Mucosa of stomach (tissue), 1 donor: ENCODE results near the gene DOCK4.

Experiments used
- H3K27me3 ChIP-seq: one replicate; pipeline ENCODE4 v1.7.0; 2013; ENCODE audit warnings: mild to moderate bottlenecking, low read length; ENCODE audit not compliant: control insufficient read depth, insufficient read depth
- H3K36me3 ChIP-seq: one replicate; pipeline ENCODE4 v1.7.0; 2013; ENCODE audit warnings: low read length; ENCODE audit not compliant: control insufficient read depth, insufficient read depth
- H3K4me1 ChIP-seq: one replicate; pipeline ENCODE4 v1.7.0; 2013; ENCODE audit warnings: mild to moderate bottlenecking, low read length; ENCODE audit not compliant: control insufficient read depth, insufficient read depth
- H3K4me3 ChIP-seq: one replicate; pipeline ENCODE4 v1.7.0; 2013; ENCODE audit warnings: low read length
- H3K9ac ChIP-seq: one replicate; pipeline ENCODE4 v1.7.0; 2013; ENCODE audit warnings: mild to moderate bottlenecking, low read length, moderate library complexity
- H3K9me3 ChIP-seq: one replicate; pipeline ENCODE4 v1.7.0; 2013; ENCODE audit warnings: mild to moderate bottlenecking, low read length, moderate library complexity; ENCODE audit not compliant: control insufficient read depth
- donor health status: Pancreatic carcinoma.

The DOCK4 gene

DNA sequence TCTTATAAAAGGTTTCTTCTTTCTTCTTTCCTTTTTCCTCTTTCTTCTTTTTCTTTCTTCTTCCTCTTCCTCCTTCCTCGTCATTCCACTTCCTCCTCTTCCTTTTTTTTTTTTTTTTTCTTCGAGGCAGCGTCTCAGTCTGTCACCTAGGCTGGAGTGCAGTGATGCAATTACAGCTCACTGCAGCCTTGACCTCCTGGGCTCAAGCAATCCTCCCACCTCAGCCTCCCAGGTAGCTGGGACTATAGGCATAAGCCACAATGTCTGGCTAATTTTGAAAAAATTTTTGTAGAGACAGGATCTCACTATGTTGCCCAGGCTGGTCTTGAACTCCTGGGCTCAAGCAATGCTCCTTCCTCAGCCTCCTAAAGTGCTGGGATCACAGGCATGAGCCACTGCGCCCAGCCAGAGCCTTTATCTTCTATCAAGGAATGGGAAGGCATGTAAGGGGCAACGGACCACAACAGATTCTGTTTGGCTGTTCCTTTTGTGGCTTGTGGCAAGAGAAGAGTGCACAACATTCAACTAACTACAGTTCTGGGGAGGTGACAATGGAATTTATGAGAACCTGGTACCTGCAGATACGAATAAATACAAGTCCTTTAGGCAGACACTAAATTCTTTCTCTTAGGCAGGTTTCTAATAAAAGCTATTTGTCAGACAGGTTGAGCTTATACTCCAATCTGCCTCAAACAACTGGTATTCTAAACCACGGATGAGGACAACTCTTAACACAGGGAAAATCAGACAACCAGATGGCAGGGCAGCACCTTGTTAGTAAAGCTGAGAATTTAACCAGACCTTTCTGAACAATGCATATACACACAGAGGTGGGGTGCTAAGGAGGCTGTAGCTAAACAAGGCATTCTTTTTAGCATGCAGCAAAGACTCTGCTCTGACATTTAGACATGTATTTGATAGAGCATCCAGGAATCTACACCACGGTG lies 100.3 kb downstream of the DOCK4 start:
- Histone ChIP-seq H3K27me3 (no peaks in the 10 kb centered on the region), H3K4me1 (no peaks in the 10 kb centered on the region), H3K4me3 (no peak overlapping the region), H3K36me3 (no peaks in the 10 kb centered on the region), H3K9ac (no peak overlapping the region), H3K9me3 (no peaks in the 10 kb centered on the region)

DNA sequence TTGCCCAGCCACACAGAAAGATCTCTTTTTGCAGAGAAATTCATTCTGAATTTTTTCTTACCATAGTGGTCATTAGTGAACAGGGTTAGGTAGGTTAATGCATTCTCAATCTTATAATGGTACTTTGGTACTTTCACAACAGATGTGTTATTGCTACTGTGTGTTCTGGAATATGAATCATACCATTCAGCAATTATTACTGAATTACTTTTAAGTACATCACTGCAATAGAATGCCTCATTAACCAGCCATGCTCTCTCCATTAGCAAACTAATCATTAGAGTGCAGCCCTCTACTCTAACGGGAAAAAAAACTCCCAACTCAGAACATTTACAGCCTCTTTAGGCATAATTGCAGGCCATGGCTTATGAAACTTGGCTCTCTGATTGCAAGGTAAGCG lies 102.1 kb downstream of the DOCK4 start:
- Histone ChIP-seq H3K4me3 (no peak overlapping the region), H3K9me3 (no peaks in the 10 kb centered on the region), H3K4me1 (no peaks in the 10 kb centered on the region), H3K9ac (no peak overlapping the region), H3K27me3 (no peaks in the 10 kb centered on the region), H3K36me3 (no peaks in the 10 kb centered on the region)

DNA sequence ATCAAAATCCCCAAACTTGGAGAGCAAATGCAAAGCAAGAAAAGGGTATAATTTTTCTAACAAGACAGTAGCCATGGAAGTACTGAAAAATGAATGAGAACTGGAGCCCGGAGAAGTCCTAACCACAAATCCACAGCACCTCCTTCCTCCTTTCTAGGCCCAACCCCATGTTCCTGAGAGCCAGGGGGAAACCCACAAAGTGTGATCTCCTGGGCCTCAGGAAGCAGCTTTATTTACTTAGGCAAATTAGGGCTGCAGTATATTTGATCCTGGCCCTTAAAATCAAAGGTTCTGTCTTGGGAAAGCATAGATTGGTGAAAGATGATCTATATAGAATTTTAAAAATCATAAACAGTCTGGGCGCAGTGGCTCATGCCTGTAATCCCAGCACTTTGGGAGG lies 103.0 kb downstream of the DOCK4 start:
- Histone ChIP-seq H3K9ac (no peak overlapping the region), H3K9me3 (no peaks in the 10 kb centered on the region), H3K36me3 (no peaks in the 10 kb centered on the region), H3K4me3 (no peak overlapping the region), H3K4me1 (no peaks in the 10 kb centered on the region), H3K27me3 (no peaks in the 10 kb centered on the region)

DNA sequence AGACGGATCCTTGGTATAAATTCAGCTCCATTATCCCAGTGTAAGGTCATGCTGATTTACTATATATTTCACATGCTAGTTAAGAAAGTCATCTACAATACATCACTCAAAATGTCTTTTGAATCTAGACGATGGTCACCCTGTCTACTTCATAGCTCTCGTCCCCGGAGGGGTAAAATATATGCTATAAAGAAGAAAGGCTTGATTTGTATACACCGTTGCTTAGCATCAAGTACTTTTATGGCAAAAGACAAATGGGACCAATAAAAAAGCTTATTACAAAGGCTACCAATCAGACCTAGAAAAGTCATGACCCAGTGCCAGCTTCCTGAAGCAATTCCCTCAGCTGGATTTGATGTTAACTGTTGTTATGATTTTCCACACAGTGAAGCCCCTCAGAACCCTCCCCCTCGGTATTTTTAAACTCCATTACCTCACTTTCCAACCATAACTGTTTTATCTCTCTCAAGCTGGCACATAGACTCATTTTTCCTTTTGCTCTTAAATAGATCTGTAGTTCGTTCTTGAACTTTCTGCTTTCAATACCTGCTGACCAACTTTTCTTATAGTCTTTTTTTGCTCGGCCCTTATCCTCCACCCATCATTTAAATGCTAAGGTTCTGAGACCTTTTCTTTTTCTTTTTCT lies 104.9 kb downstream of the DOCK4 start:
- H3K4me1 ChIP-seq = no peaks in the 10 kb centered on the region
- no peaks in the 10 kb centered on the region for H3K27me3 ChIP-seq
- H3K36me3 ChIP-seq = no peaks in the 10 kb centered on the region
- H3K9me3 ChIP-seq = no peaks in the 10 kb centered on the region
- no peak overlapping the region for H3K9ac ChIP-seq
- H3K4me3 ChIP-seq = no peak overlapping the region

DNA sequence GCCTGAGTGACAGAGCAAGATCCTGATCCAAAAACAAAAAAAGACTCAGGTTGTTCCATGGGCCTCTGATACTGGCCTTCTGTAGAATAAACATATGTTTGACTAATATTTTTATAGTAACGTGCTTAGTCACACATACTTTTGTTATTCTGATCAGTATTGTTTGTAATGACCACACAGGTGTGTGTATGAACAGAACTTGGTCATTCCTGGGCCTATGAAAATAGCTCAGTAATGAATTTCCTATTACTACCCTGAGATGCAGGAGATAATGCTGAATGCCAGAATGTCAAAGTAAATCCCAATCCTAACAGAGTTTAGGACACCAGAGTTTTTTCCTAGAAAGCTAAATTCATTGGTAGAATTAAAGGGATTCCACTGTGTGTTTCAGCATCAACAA lies 108.7 kb downstream of the DOCK4 start:
- H3K9ac ChIP-seq = no peak overlapping the region
- H3K4me3 ChIP-seq = no peak overlapping the region
- H3K4me1 ChIP-seq = no peaks in the 10 kb centered on the region
- no peaks in the 10 kb centered on the region for H3K36me3 ChIP-seq
- no peaks in the 10 kb centered on the region for H3K27me3 ChIP-seq
- H3K9me3 ChIP-seq = no peaks in the 10 kb centered on the region

DNA sequence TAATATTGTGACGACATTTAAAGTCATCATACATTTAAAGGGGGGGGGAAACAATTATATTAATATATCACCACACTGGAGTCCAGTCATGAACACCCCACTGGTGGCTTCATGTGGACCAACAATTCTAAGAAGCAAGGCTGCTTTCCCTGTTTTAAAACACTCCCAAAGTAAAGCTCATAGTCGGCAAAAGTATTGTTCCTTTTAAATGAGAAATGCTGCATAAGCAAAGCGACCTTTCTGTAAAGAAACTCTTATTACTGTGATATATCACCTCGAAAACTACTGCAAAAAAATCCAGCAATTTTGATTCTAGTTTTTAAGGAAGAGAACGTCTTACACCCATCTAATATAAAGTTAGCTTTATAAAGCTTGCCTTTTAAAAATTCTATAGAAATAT lies 112.8 kb downstream of the DOCK4 start:
- no peaks in the 10 kb centered on the region for H3K4me1 ChIP-seq
- no peak overlapping the region for H3K9ac ChIP-seq
- no peak overlapping the region for H3K4me3 ChIP-seq
- H3K36me3 ChIP-seq = no peaks in the 10 kb centered on the region
- H3K27me3 ChIP-seq = no peaks in the 10 kb centered on the region
- H3K9me3 ChIP-seq = no peaks in the 10 kb centered on the region

DNA sequence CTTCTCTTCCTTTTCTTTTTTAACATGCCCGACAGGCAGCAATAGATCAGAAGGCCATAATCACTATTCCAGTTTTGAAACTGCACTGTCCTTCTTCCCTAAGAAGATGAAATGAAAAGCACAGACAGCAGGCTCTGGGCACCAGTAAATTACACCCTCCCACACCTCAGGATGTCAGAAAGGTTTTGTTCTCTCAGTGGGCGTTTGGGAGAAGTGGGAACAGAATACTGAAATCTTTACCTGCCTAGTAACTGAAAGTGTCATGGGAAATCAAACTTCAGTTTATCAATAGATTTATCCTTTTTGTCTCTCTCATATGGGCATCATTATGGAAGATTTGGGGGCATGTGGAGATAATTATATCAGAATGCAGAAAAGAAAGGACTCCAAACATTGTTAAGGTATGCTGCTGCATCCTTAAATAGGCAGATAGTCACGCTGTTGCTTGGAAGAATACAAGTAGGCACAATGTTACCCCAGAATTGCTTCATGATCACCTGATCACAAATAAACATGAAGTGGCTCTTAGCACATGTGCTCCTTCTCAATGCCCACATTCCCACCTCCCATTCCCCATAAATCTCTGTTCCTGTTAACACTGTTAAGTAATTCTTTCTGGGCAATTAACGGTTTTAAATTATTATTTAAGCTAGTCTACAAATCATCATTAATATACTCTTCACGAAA lies 113.3 kb downstream of the DOCK4 start:
- Histone ChIP-seq H3K4me3 (no peak overlapping the region), H3K36me3 (no peaks in the 10 kb centered on the region), H3K9me3 (no peaks in the 10 kb centered on the region), H3K9ac (no peak overlapping the region), H3K4me1 (no peaks in the 10 kb centered on the region), H3K27me3 (no peaks in the 10 kb centered on the region)

DNA sequence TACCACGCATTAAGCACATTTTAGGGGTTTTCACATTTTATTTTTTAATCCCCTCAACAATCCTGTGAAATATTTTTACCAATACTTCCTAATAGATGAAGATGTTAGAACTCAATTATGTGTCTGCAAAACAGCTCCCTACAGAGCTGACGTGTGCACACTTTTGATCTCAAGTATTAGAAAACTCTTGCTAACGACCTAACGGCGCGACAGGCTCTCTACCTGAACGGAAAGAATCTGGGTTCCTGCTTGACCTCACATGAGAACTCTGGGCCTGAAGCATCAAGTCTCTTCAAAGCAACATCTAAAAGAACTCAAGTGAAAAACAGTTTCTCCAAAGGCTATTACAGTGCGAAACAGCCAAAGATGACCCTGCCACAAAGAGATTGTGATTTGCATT lies 113.9 kb downstream of the DOCK4 start:
- Histone ChIP-seq H3K4me1 (no peaks in the 10 kb centered on the region), H3K27me3 (no peaks in the 10 kb centered on the region), H3K36me3 (no peaks in the 10 kb centered on the region), H3K4me3 (no peak overlapping the region), H3K9ac (no peak overlapping the region), H3K9me3 (no peaks in the 10 kb centered on the region)

DNA sequence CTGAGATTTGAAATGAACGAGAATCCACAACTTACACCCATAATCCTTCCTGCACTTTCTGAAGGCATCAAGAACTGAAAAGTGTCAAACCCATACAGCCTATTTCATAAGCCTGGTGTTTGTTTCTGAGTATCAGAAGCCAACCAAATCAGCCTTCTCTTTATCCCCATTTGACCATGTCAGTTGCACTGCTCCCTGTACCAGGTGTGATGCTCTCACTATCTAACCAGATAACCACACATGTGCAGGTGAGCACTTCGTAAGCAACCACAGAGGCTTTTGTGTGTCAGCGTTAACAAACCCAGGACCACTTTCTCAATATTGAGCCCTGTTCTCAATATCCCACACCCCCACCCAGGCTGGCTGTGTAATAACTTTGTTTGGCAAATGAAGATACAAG lies 114.4 kb downstream of the DOCK4 start:
- no peak overlapping the region for H3K9ac ChIP-seq
- H3K4me1 ChIP-seq = no peaks in the 10 kb centered on the region
- no peaks in the 10 kb centered on the region for H3K27me3 ChIP-seq
- H3K36me3 ChIP-seq = no peaks in the 10 kb centered on the region
- H3K9me3 ChIP-seq = no peaks in the 10 kb centered on the region
- no peak overlapping the region for H3K4me3 ChIP-seq

DNA sequence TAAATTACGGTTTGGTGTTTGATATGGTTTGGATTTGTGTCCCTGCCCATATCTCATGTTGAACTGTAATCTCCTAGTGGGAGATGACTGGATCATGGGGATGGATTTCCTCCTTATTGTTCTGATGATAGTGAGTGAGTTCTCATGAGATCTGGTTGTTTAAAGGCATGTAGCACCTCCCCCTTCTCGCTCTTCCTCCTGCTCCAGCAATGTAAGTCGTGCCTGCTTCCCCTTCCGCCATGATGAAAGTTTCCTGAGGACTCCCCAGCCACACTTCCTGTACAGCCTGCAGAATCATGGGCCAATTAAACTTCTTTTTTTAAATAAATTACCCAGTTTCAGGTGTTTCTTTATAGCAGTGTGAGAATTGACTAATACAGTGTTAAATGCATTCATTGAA lies 116.6 kb downstream of the DOCK4 start:
- Histone ChIP-seq H3K4me1 (no peaks in the 10 kb centered on the region), H3K27me3 (no peaks in the 10 kb centered on the region), H3K36me3 (no peaks in the 10 kb centered on the region), H3K9ac (no peak overlapping the region), H3K9me3 (no peaks in the 10 kb centered on the region), H3K4me3 (no peak overlapping the region)

DNA sequence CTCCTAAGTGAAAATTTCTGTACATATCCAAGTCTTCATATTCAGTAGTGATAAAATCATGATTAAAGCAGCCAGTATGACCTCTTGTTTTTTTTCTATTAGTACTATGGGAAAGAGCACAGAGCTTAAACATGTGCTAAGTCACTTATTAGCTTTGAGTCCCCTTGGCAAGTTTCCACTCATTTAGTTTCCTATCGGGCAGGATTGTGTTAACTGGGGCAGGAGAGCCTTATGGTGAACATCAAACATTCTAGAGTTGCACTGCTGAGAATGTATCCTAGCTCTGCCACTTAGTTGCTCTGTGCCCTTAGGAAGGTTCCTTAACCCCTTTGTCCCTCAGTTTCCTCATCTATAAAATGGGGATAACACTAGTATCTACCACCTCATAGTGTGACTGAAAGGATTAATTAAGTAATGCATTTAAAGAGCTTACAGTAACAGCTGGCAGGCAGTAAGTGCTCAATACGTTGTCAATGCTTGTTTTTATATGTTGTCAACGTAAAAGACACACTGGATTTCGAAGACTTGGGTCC lies 117.6 kb downstream of the DOCK4 start:
- no peak overlapping the region for H3K4me3 ChIP-seq
- H3K9ac ChIP-seq = no peak overlapping the region
- H3K27me3 ChIP-seq = no peaks in the 10 kb centered on the region
- no peaks in the 10 kb centered on the region for H3K36me3 ChIP-seq
- H3K4me1 ChIP-seq = no peaks in the 10 kb centered on the region
- no peaks in the 10 kb centered on the region for H3K9me3 ChIP-seq
